HL-60 (cell line): Measurements from ENCODE around the gene B3GNT9.

Experiments
- POLR2AphosphoS5 ChIP-seq: IDR thresholded peaks from 2 replicates; pipeline ENCODE4 v1.6.1; 2012; ENCODE audit warnings: low read depth
- REST ChIP-seq: IDR thresholded peaks from 2 replicates; pipeline ENCODE4 v1.6.1; 2012; ENCODE audit warnings: low read depth; ENCODE audit not compliant: insufficient replicate concordance
- SPI1 ChIP-seq: IDR thresholded peaks from 2 replicates; pipeline ENCODE4 v1.6.1; 2012; ENCODE audit warnings: low read depth, mild to moderate bottlenecking, borderline replicate concordance
- TF ChIP-seq, protein P1 (sequence below): IDR thresholded peaks from one replicate; pipeline ENCODE4 v1.5.1; 2011; ENCODE audit warnings: low read length, control low read depth, inconsistent platforms; ENCODE audit not compliant: insufficient read depth

GRCh38 chr16:67144943-67145342, 5.9 kb downstream of the B3GNT9 start:
- TF ChIP-seq, protein P1, sequence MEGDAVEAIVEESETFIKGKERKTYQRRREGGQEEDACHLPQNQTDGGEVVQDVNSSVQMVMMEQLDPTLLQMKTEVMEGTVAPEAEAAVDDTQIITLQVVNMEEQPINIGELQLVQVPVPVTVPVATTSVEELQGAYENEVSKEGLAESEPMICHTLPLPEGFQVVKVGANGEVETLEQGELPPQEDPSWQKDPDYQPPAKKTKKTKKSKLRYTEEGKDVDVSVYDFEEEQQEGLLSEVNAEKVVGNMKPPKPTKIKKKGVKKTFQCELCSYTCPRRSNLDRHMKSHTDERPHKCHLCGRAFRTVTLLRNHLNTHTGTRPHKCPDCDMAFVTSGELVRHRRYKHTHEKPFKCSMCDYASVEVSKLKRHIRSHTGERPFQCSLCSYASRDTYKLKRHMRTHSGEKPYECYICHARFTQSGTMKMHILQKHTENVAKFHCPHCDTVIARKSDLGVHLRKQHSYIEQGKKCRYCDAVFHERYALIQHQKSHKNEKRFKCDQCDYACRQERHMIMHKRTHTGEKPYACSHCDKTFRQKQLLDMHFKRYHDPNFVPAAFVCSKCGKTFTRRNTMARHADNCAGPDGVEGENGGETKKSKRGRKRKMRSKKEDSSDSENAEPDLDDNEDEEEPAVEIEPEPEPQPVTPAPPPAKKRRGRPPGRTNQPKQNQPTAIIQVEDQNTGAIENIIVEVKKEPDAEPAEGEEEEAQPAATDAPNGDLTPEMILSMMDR: no peak
- TF ChIP-seq SPI1 (no peak), REST (no peak), POLR2AphosphoS5 (no peak)
